Epithelial cell of proximal tubule (primary cell): Measurements from ENCODE around the gene TGFBR3. TPM values are rescaled to one million over a fixed set of nuclear protein-coding genes. Genes with fewer than 3 reads are reported as not detected.

Source experiments
- DNase-seq: peaks from one replicate; pipeline ENCODE4 v3.0.0-alpha.2; 2011; ENCODE audit warnings: low read depth
- H3K4me3 ChIP-seq: 2 replicates; pipeline ENCODE4 v1.5.1; 2011; ENCODE audit warnings: low read depth, mild to moderate bottlenecking, low read length
- total RNA-seq: library from RNA; depleted of rRNA; stranded (reverse); fragments of >200 nt; gene quantifications from 2 replicates; pipeline ENCODE4 v1.2.3, GENCODE V29; 2015
- TF ChIP-seq, protein P1 (sequence below): conservative IDR thresholded peaks from 2 replicates; pipeline ENCODE4 v1.5.1; 2012; ENCODE audit warnings: low read depth, mild to moderate bottlenecking, low read length

TGFBR3 gene
- total RNA-seq, 1 donor from 2014 or later = 6.9 TPM

- TF ChIP-seq, protein P1, sequence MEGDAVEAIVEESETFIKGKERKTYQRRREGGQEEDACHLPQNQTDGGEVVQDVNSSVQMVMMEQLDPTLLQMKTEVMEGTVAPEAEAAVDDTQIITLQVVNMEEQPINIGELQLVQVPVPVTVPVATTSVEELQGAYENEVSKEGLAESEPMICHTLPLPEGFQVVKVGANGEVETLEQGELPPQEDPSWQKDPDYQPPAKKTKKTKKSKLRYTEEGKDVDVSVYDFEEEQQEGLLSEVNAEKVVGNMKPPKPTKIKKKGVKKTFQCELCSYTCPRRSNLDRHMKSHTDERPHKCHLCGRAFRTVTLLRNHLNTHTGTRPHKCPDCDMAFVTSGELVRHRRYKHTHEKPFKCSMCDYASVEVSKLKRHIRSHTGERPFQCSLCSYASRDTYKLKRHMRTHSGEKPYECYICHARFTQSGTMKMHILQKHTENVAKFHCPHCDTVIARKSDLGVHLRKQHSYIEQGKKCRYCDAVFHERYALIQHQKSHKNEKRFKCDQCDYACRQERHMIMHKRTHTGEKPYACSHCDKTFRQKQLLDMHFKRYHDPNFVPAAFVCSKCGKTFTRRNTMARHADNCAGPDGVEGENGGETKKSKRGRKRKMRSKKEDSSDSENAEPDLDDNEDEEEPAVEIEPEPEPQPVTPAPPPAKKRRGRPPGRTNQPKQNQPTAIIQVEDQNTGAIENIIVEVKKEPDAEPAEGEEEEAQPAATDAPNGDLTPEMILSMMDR = no peak
- no peak overlapping the region for H3K4me3 ChIP-seq
- DNase-seq = no peak
Observed at GRCh38 chr1:91735266-91735845, 150.6 kb downstream of the TGFBR3 start.

DNA sequence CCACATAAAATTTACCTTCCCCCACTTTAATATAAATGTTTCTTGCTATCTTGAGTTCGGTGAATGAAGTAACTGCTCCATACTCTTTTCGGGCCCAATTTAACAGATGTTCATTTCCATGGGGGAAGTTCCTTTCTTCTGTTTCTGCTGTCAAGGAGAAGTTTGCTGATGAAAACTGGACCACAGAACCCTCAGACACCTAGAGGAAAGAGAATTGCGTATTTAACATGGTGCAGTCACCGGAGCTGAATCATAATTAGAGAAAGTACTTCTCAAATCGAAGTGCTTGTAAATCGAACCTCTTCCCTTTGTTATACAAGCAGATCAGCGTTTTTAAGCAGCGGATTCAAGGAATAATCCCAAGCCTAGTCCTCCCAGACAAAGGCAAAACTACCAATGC, 151.2 kb downstream of the TGFBR3 start:
- TF ChIP-seq, protein P1 = no peak
- H3K4me3 ChIP-seq = no peak overlapping the region
- DNase-seq = no peak

DNA sequence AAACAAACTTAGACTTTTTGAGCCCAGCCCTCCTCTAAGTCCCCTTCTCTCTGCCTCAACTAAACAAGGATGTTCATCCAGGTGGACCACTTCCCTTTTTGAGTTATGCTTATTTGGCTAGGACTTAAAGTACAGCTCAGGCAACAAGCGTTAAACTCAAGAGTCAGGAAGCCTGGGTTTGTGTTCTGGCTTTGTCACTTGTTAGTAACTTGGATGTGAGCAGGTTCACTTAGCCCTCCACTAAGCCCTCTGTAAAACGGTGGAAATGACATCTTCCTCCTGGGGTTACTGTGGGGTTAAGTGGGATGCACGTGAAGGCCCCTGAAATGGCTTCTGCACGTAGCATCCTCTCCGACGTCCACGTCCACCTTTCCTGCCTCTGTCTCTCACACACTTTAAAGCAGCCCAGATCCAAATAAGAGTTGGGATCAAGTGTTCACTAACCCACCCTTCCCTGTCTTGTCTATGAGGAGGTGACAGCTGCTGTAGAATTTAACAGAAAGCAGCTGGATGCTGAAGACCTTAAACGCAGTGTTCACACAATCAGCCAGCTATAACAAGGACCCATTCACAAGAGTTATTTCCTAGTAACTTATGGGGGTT, 152.7 kb downstream of the TGFBR3 start:
- no peak for DNase-seq
- TF ChIP-seq, protein P1 = no peak
- H3K4me3 ChIP-seq = no peak overlapping the region

DNA sequence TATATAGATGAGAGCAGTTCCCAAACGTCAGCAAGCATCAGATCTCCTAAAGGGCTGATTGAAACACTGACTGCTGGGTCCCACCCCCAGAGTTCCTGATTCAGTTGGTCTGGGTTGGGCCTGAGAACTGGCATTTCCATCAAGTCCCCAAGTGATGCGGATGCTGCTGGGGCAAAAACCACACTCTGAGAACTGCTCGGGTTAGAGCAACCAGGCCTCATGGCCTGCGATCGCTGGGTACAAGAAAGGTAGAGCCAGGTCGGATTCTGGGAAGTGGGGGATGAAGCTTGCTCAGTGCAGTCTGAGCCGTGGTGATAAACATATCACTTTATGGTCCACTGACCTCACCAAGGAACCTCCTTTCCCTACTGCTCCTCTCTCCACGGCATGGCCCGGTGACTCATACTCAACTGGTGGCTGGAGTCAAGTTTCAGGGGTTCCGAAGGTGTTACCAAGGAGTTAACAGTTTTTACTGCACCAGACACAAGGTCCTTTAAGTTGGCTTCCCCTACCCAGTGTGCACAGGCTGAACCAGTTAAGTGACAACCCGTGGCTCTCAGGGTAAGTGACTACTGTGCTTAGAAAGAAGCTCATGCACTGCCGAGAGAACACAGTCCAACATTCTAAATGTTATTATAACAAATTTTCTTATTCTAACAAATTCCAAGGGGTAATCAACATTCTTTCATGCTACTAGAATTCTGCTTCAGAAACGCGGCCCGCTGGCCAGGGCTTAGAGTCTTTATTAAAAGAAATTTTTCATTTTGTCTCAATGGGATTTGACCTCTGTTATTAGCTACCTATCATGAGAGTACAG, 153.5 kb downstream of the TGFBR3 start:
- TF ChIP-seq, protein P1 = no peak

GRCh38 chr1:91731815-91732214, 154.1 kb downstream of the TGFBR3 start:
- no peak overlapping the region for H3K4me3 ChIP-seq
- TF ChIP-seq, protein P1 = no peak
- peak; percentile 91 for DNase-seq

More for the DNA sequence above, 153.5 kb downstream of the TGFBR3 start:
- peak; percentile 94 for DNase-seq
- H3K4me3 ChIP-seq = no peak overlapping the region

GRCh38 chr1:91730801-91731732, 154.9 kb downstream of the TGFBR3 start:
- H3K4me3 ChIP-seq = no peak overlapping the region
- TF ChIP-seq, protein P1 = no peak
- peak; percentile 38 for DNase-seq
